CD4-positive, alpha-beta T cell treated with Interleukin-10 for 1 hour (primary cell): ENCODE measurements around the gene FCGR2B.
"Not testable (repeated sequence)": the region's sequence is repeated elsewhere in the genome, so short reads cannot be mapped to it uniquely, and the experiment has no call there.

Experiments used
- DNase-seq: peaks from one replicate; pipeline ENCODE4 v3.0.0-alpha.2; 2020

The FCGR2B gene

GRCh38 chr1:161706482-161707347, 43.8 kb downstream of the FCGR2B start, which contains the start of gene FCRLA:
Gene FCRLA (plus strand): TSS chr1:161707229. CDS start chr1:161707265, 36 bp downstream.
- no peak for DNase-seq

DNA sequence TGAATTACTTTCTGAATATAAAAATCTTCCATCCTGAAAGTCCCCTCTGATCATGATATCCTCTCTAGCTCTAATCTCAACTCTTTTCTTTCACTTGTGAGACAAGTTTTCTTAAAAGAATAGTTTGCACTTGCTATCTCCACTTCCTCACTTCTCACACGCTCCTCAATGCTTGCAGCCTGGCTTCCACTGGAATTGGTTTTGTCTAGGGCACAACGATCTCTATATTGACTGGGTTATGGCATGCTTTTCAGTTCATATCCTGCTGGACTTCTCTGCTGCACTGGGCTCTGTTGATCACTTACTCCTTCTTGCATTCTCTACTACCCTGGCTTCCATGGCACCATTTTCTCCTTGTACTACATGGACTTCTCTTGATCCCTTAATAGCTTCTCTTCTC, 44.6 kb downstream of the FCGR2B start:
- DNase-seq, result no peak

GRCh38 chr1:161709373-161709772, 46.4 kb downstream of the FCGR2B start:
- no peak for DNase-seq

DNA sequence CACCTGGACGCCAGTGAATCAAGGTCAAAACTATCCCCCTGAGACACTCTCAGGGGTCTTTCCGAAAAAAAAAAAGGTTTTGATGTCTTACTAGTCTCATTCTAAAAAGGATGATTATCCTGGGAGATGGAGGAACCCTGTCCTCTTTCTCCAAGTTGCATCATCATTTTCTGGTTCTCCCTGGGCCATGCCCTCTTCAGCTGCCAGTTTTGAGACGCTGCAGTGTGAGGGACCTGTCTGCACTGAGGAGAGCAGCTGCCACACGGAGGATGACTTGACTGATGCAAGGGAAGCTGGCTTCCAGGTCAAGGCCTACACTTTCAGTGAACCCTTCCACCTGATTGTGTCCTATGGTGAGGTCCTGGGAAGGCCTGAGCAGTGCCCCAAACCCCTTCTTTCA, 47.6 kb downstream of the FCGR2B start:
- no peak for DNase-seq

DNA sequence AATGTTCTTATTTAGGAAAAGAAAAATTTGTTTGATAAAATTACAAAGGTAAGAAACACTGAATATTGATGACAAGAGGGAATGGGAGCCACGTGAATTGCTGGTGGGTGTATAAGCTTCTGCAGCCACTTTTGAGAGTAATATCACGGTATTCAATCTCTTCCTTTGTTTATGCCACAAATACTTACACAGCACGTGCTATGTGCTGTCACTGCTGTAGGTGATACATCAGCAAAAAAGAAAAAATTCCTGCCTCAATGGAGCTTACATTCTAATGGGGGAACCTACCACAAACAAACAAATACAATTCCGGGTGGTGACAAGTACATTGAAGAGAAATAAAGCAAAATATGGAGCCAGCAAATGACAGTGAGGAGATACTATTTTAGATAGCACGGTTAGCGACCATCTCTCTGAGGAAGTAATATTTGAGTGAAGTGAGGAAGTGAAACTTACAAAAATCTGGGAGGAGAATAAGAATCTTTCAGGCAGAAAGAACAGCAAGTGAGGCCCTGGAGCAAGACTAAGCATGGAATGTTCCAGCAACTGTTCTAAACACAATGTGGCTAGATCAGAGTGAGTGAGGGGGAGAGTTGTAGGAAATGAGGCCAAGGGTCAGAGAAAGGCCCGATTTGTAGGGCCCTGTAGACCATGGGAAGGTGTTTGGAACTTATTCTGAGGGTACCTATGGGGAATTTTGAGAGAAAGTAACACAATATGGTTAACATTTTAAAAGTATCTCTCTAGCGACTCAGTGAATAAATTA, 55.8 kb downstream of the FCGR2B start:
- no peak for DNase-seq

DNA sequence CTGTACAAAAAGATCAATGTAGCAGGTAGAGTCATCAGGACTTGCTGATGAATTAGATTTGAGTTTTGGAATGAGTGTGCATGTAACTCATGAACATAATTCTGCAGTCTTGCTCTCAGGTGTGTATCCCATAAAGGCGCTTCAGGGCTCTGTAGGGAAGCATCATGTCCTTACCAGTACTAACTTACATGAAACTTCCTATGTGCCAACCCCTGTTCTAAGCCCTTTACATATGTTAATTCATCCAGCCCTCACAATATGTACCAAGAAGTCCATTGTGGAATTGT, 56.3 kb downstream of the FCGR2B start:
- no peak for DNase-seq

DNA sequence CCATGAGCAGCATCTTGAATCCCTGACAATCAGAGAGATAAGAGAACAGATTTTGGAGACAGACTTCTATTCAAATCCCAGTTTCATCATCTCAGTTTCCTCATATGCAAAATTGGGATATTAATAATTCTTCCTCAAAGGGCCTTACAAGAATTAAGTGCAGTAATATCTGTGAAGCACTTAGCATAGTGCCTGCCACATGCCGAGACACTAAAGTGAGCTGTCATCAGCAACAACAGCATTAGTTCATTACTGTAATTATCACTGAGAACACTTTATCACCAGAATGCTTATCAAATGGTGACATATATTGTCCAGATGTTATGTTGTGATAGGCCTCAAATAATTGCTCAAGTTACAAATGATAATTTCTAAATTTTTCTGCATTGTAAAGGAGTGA, 57.5 kb downstream of the FCGR2B start:
- no peak for DNase-seq

DNA sequence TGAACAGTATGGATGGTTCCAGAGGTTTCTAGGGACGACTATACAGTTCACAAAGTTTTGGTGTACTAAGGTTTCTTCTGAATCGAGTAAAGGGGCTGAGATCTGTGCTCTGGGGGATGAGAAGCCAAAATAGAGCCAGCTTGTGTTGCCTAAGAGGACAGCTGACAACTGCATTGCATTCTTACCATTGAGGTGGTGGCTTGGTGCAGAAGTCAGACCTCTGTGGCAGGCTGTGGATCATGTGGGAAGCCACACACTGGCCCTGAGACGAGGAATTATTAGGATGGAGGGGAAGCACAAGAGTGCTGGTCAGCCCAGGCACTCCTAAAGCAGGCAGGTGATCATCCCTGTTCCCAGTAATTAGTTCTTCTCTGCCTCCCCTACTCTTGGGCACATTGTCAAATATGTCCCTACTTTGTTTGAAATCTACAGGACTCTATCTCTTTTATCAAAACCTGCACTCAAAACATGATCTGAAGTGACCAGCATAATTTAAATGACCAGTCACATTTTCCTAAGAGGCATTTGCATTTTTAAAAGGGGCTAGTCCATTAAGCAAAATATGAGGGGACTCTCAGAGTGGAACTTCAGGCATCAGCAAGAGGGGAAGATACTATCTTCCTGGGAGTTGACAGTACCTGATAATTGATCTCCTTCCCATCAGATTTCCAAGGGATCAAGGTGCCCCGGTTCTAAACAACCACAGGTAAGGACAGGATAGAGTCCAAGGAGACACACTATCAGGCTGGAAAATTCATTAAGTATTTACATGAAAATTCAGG, 58.2 kb downstream of the FCGR2B start, which contains the start of gene FCRLB:
FCRLB (plus strand) TSS at position 589 of the 782 bp plus-strand sequence. CDS start 1,129 bp downstream, outside the sequence.
- DNase-seq, result no peak

DNA sequence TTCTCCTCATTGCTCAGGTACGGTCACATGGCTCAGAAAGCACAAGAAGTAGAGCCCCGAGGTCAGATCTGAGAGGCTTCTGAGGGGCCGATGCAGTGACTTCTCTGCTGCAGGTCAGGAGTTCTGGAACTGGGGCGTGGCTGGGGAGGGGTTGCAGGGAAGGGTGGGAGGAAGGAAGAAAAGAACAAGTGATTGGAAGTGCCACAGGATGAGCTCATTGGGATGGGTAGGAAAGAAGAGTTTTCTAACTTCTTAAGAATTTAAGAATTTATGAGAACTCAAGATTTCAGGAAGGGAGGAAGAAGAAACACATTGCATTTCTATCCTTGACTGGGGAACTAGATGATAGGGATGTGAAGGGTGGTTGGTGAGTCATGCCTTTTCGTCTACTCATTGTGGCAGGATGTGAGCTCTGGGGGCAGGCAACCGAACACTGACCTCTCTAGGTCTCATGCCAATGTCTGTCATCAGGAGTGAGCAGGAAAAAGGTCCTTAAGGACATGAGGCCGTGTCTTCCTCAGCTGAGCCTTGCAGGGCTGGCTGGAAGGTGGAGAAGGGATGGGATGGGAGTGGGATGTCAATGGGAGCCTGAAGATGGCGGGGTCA, 58.9 kb downstream of the FCGR2B start:
- no peak for DNase-seq

GRCh38 chr1:161722406-161722805, 59.5 kb downstream of the FCGR2B start:
- DNase-seq, result no peak

DNA sequence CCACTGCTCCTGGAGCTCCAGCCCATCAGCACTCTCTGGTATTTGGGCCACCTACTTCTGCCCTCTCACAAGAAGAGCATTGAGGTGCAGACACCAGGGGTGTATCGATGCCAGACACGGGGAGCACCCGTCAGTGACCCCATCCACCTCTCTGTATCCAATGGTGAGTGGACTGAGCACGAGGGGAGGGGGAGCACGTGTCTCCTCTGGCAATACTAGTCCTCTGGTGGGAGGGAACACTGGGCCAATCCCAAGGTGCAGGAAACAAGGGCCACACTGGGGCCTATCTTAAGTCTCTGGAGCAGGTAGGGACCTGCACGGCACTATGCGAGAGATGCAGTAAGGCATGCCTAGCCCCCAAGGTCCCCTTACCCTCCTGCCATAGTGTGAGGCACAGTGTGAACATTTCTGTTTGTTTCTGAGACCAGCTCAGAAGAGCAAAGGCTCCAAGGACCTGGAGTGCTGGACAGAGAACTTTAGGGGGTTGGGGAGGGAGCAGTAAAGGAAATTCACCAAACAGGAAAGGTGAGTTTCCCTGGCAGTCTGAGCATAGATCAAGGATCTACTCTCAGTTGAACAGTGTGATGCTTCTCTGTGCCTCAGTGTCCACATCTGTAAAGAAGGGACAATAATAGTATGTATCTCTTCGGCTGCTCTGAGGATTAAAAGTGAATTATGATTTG, 60.7 kb downstream of the FCGR2B start:
- DNase-seq, result no peak

GRCh38 chr1:161725258-161725907, 62.4 kb downstream of the FCGR2B start:
- not testable (repeated sequence) for DNase-seq

- peak; percentile 32 for DNase-seq
Observed at GRCh38 chr1:161725908-161726472, 63.0 kb downstream of the FCGR2B start.

DNA sequence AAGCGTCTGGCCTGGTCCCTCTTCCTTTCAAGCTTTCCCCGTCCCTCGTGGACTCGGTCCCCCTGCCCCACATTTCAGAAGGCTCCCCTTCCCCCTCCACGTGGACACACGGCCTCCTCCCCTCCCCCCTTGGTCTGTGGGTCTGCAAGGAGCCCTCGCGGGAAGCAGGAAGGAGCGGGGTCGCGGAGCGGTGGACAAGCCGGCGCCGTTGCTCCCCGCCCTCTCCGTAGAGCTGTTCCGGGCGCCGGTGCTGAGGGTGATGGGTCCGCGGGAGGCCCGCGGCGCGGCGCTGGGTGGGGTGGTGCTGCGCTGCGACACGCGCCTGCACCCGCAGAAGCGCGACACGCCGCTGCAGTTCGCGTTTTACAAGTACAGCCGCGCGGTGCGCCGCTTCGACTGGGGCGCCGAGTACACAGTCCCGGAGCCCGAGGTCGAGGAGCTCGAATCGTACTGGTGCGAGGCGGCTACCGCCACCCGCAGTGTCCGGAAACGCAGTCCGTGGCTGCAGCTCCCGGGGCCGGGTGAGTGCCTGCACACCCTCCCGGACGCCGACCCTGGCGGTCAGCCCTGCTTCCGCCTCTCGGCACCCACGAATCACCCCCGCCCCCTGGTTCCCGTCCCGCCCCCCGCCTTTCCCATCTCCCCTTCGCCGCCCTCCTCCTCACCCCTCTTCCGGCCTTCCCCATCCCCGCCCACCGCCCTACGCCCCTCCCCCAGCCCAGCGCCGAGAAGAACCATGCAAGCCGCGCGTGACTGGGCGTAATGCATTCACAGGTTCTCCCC, 63.7 kb downstream of the FCGR2B start:
- peak; percentile 78 for DNase-seq

DNA sequence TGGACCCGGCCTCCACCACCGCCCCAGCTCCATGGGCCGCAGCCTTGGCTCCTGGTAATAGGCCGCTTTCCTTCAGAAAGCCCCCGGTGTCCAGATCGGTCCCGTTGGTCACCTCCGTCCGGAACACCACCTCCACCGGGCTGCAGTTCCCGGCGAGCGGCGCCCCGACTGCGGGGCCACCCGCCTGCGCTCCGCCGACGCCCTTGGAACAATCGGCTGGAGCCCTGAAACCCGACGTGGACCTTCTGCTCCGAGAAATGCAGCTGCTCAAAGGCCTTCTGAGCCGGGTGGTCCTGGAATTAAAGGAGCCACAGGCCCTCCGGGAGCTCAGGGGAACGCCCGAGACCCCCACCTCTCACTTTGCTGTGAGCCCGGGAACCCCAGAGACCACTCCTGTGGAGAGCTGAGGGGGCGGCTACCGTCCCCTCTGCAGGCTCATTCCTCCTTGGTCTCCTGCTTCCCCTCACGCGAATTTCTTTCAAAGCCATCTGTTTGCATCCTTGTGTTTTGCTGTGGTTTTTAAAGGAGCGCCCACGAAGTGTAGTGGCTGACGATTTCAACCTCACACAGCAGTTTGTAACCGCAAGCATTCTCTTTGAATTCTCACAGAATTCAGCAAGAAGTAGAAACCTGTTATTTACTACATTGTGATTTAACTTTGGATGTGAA, 64.4 kb downstream of the FCGR2B start:
- peak; percentile 64 for DNase-seq
